Stimulated activated naive CD4-positive, alpha-beta T cell treated with Interleukin-2 at 50 U/mL for 16 hours (primary cell): ENCODE measurements around the gene CPED1.
"Not testable (repeated sequence)": the region's sequence is repeated elsewhere in the genome, so short reads cannot be mapped to it uniquely, and the experiment has no call there.

Experiments
- DNase-seq: peaks from one replicate; lab custom pipeline; 2025; lab: John Stamatoyannopoulos, UW

Gene CPED1

GRCh38 chr7:121097577-121097976 is 109.1 kb downstream of the CPED1 start:
- DNase-seq, result no peak

- DNase-seq, result no peak
Observed at GRCh38 chr7:121099572-121099971, 111.1 kb downstream of the CPED1 start.

- no peak for DNase-seq
Observed at GRCh38 chr7:121101083-121101482, 112.6 kb downstream of the CPED1 start.

- no peak for DNase-seq
Observed at GRCh38 chr7:121101621-121102020, 113.1 kb downstream of the CPED1 start.

GRCh38 chr7:121102619-121103018 is 114.1 kb downstream of the CPED1 start:
- DNase-seq, result no peak

- DNase-seq, result no peak
Observed at GRCh38 chr7:121103086-121103485, 114.6 kb downstream of the CPED1 start.

GRCh38 chr7:121103579-121103978 is 115.1 kb downstream of the CPED1 start:
- DNase-seq, result no peak

GRCh38 chr7:121105262-121105661 is 116.8 kb downstream of the CPED1 start:
- DNase-seq, result no peak

- DNase-seq, result no peak
Observed at GRCh38 chr7:121107923-121108498, 119.5 kb downstream of the CPED1 start.

GRCh38 chr7:121109145-121109544 is 120.6 kb downstream of the CPED1 start:
- no peak for DNase-seq

GRCh38 chr7:121113288-121113687 is 124.8 kb downstream of the CPED1 start:
- no peak for DNase-seq

GRCh38 chr7:121116396-121116795 is 127.9 kb downstream of the CPED1 start:
- DNase-seq, result no peak

GRCh38 chr7:121119047-121119446 is 130.5 kb downstream of the CPED1 start:
- DNase-seq, result no peak

- DNase-seq, result no peak
Observed at GRCh38 chr7:121123032-121123431, 134.5 kb downstream of the CPED1 start.

GRCh38 chr7:121125454-121125853 is 136.9 kb downstream of the CPED1 start:
- not testable (repeated sequence) for DNase-seq

GRCh38 chr7:121126201-121126600 is 137.7 kb downstream of the CPED1 start:
- DNase-seq, result no peak

GRCh38 chr7:121126801-121127534 is 138.5 kb downstream of the CPED1 start:
- no peak for DNase-seq

GRCh38 chr7:121132940-121133339 is 144.4 kb downstream of the CPED1 start:
- no peak for DNase-seq

- no peak for DNase-seq
Observed at GRCh38 chr7:121133444-121133843, 144.9 kb downstream of the CPED1 start.

GRCh38 chr7:121137580-121137979 is 149.1 kb downstream of the CPED1 start:
- DNase-seq, result no peak

GRCh38 chr7:121138262-121138933 is 149.9 kb downstream of the CPED1 start:
- no peak for DNase-seq

GRCh38 chr7:121139427-121139826 is 150.9 kb downstream of the CPED1 start:
- DNase-seq, result no peak

GRCh38 chr7:121140790-121141189 is 152.3 kb downstream of the CPED1 start:
- DNase-seq, result no peak
